HG03196 (cell line): ENCODE results near the gene HBEGF.
A peak's percentile ranks its signal among the peaks of the same experiment; 100 is the strongest.

Experiments
- ATAC-seq: cut with Tn5 transposase; IDR thresholded peaks from one replicate; pipeline ENCODE4 v1.9.1; 2021; ENCODE audit not compliant: unreplicated experiment

Gene HBEGF

DNA sequence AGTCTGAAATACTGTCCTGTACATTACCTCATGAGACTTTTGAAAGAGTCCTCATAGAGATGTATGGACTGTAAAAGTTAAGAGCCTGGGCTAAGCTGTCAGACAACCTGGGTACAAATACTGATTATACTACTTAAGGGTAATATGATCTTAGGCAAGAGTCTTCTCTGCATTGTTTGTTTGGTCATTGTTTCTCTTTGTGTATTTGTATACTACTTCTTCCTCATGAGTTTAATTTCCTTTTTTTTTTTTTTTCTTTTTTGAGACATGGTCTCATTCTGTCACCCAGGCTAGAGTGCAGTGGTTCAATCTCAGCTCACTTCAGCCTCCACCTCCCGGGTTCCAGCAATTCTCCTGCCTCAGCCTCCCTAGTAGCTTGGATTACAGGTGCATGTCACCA, 40.9 kb downstream of the HBEGF start:
- ATAC-seq = no peak

DNA sequence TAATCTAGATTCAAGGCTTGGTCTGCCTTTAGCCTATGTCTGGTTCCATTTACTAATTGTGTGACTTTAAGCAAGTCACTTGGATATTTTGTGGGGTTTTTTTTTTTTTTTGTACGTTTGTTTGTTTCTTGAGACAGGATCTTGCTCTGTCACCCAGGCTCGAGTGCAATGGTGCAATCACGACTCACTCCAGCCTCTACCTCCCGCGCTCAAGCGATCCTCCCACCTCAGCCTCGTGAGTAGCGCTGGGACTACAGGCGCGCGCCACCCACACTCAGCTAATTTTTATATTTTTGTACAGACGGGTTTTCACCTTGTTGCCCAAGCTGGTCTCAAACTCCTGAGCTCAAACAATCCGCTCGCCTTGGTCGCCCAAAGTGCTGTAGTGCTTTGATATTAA, 42.4 kb downstream of the HBEGF start:
- no peak for ATAC-seq

- ATAC-seq = peak; percentile 96
These were observed 43.4 kb downstream of the HBEGF start, which contains the start of gene PFDN1 for GRCh38 chr5:140302786-140303639. Gene PFDN1, minus strand, starts transcription at chr5:140303101. Its CDS starts 28 bp downstream, at chr5:140303073.

GRCh38 chr5:140301136-140301535, 45.3 kb downstream of the HBEGF start:
- ATAC-seq = no peak

GRCh38 chr5:140299056-140299455, 47.3 kb downstream of the HBEGF start:
- no peak for ATAC-seq

DNA sequence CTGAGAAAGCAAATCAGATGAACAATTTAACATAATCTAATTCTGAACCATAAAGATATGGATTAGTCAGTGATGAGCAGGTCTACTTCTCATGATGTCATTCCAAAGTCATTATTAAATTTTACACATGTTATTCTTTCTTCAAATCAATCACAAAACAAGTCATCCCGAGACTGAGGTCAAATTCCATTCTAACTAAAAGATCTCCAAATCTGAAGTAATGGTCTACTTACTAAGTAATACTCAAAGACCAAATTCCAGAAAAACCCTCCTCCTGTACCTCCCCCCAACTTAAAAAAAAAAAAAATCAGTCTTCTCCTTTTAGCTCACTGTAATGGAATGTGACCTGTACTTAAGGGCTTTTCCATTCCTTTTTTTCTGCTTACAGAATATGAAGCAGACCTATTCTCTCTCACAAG, 48.2 kb downstream of the HBEGF start:
- ATAC-seq = no peak

GRCh38 chr5:140297283-140297682, 49.1 kb downstream of the HBEGF start:
- no peak for ATAC-seq

DNA sequence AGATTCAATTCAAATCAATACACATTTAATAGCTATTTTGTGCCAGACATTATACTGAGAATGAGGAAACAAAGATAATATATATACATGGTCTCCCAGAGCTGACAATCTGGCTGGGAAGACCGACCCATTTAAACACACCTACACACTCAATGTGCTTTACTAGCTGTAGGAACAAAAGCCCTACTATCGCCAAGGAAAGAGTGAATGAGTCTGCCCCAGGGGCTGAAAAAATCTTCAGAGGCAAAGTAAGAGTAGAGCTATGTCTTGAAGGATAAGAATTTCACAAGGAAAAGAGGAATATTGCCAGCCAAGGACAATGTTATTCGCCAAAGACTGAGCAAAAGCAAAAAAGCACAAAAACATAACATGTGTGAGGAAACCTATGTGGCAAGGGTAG, 50.1 kb downstream of the HBEGF start:
- no peak for ATAC-seq

GRCh38 chr5:140295414-140295813, 51.0 kb downstream of the HBEGF start:
- ATAC-seq = no peak

DNA sequence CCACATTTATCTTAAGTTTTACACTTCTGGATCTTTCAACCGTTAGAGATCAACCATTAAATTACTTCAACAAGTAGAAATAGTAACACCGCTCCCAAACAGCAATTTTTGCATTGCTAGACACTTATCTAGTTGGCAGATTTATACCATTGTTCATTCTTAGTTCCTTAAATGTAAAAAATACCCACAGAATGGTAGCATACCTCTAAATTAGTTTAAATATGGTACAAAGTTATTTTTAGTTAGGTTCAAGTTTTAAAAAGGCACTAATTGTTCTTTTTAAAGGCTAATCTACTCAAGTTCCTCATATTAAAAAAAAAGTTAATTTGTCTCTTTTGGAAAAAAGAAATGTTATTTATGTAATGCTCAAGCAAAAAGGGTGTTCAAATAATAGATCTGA, 51.6 kb downstream of the HBEGF start:
- ATAC-seq = no peak

DNA sequence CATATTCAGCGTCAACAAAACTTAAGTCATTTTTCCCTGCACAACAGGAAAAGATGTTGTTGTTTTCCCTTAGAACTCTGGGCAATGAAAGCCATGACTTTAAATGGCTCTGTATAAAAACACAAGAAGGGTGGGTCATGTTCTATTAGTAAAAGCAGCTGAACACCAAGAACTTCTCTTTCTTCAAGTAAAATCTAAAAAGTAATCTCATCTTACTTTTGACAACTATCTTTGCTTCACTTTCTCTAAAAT, 52.6 kb downstream of the HBEGF start:
- ATAC-seq = no peak

- ATAC-seq = no peak
These were observed 53.1 kb downstream of the HBEGF start for GRCh38 chr5:140293091-140293848.

DNA sequence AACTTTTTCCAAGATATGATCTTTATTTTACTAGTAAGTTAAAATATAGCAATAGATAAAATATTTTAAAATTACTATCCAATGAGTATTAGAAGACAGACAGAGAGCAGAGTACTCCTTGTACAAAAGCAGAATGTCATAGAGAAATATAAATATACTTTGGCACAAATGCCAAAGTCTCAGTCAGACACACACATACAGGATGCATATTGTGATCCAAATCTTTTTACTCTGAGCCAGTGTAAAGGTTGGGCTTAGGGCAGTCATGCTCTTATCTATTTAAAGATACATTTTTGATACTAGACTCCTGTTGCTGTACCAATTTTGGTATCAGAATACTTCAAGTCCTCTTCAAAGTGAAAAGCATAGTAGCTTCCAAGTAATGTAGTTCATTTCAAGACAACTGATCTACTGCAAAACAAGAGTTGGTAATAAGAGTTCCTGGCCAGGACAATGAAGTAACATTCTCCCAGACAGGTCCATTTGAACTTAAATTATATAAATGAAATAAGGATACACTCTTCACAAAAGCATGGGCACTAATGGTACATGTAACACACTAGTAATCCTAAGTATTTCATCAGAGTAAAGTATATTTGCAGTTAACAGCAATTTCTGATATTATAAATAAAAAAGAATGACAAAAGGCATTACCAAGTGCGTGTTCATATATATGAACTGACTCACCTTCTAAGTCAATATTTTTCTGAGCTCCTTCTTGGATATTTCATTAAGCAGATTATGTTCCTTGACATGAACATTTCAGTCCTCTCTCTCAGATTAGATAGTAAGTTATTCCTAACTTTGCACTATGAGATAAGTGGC, 54.0 kb downstream of the HBEGF start:
- ATAC-seq = no peak

GRCh38 chr5:140287801-140288521, 58.4 kb downstream of the HBEGF start:
- ATAC-seq = no peak

DNA sequence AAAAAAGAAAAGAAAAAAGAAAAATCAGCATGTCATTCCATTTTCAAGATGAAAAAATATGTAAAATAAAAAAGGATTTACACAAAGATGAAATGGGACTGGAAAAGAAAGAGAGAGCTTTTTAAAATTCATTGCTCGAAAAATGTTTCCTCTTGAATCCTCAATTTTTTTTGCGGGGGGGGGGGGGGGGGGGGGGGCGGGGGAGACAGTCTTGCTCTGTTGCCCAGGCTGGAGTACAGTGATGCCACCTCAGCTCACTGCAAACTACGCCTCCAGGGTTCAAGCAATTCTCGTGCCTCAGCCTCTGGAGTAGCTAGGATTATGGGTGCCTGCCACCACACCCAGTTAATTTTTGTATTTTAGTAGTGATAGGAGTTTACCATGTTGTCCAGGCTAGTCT, 60.0 kb downstream of the HBEGF start:
- no peak for ATAC-seq

DNA sequence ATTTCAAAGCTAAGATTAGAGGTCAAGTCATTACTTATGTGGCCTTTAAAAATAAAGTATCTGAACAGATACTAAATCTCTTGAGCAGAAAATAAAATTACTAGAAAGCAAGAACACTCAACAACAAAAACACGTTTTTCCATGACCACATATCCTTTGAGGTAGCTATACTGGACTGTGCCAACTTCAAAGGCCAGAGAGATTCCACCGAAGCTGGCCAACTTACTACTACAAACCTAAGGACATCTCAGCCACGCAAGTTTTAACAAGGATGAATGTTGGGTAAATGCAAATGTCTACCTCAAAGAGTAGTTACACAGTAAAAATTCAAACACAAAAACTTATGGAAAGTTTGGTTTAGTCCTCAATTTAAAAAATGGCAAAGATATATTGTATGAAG, 62.4 kb downstream of the HBEGF start:
- no peak for ATAC-seq
